Mammary epithelial cell (primary cell): ENCODE measurements around the gene ATP11A.

ENCODE experiments used
- CTCF ChIP-seq, 2 donors: IDR thresholded peaks in 1 of 2; conservative IDR thresholded peaks in 1 of 2; 2 replicates each; pipeline ENCODE4 v1.5.1; 2011 to 2012; ENCODE audit warnings: inconsistent platforms in 2 of 2, low read length in 2 of 2, mild to moderate bottlenecking in 2 of 2, control low read depth in 1 of 2, low read depth in 1 of 2; ENCODE audit not compliant: insufficient read depth in 1 of 2; ENCODE audit errors: extremely low read depth in 1 of 2
- EZH2 ChIP-seq: IDR thresholded peaks from 2 replicates; pipeline ENCODE4 v1.6.1; 2012; ENCODE audit warnings: low read length, inconsistent platforms, borderline replicate concordance

- TF ChIP-seq EZH2 = no peak
- TF ChIP-seq CTCF (conservative IDR thresholded peaks at IDR 0.05 in 1 of 2, IDR thresholded peaks at IDR 0.05 in 1 of 2; ENCODE audit: extremely low read depth in 1 of 2, insufficient read depth in 1 of 2, low read depth in 1 of 2, low read length in 2 of 2) = no peak
Measured at GRCh38 chr13:112930192-112930591, 240.4 kb downstream of the ATP11A start.
